HepG2 (cell line): Measurements from ENCODE around the gene MYO7A. TPM values are rescaled to one million over a fixed set of nuclear protein-coding genes. Genes with fewer than 3 reads are reported as not detected.

ENCODE experiments used
- ATRX ChIP-seq: sonication (generic); formaldehyde crosslinking; IDR thresholded peaks from 2 replicates; pipeline ENCODE4 v1.4.0; 2020; ENCODE audit warnings: missing genetic modification reagents, borderline replicate concordance
- CBX2 ChIP-seq, 2 experiments: fragments of 200-600 bp in 1 of 2; sonication (generic); formaldehyde crosslinking in 1 of 2; IDR thresholded peaks; 2 replicates each; pipeline versions ENCODE4 v1.7.0 to v1.8.1; 2018 to 2022; ENCODE audit warnings: low read depth in 2 of 2, low read length in 1 of 2, mild to moderate bottlenecking in 1 of 2, missing genetic modification reagents in 1 of 2
- EP300 ChIP-seq, 3 experiments: sonication (generic) in 1 of 3; formaldehyde crosslinking in 1 of 3; IDR thresholded peaks; 2 replicates each; pipeline versions ENCODE4 v1.5.1 to v1.6.1; 2011 to 2020; ENCODE audit warnings: low read depth in 2 of 3, low read length in 2 of 3, borderline replicate concordance in 1 of 3, improper control_type of control experiment in 1 of 3, mild to moderate bottlenecking in 1 of 3, missing genetic modification reagents in 1 of 3, moderate library complexity in 1 of 3
- HINFP ChIP-seq: sonication (generic); formaldehyde crosslinking; IDR thresholded peaks from 2 replicates; pipeline ENCODE4 v1.4.0; 2020; ENCODE audit warnings: low read depth, mild to moderate bottlenecking, missing genetic modification reagents
- IRF9 ChIP-seq: sonication (generic); formaldehyde crosslinking; IDR thresholded peaks from 2 replicates; pipeline ENCODE4 v1.8.0; 2022; ENCODE audit warnings: missing genetic modification reagents, mild to moderate bottlenecking, borderline replicate concordance
- IRX3 ChIP-seq: sonication (generic); formaldehyde crosslinking; IDR thresholded peaks from 2 replicates; pipeline ENCODE4 v1.8.1; 2023; ENCODE audit warnings: mild to moderate bottlenecking, low read depth, missing genetic modification reagents, borderline replicate concordance
- POLR2G ChIP-seq: fragments of 200-400 bp; formaldehyde crosslinking; IDR thresholded peaks from 2 replicates; pipeline ENCODE4 v1.6.1; 2018; ENCODE audit warnings: mild to moderate bottlenecking, low read depth, low read length, moderate library complexity
- PRDM10 ChIP-seq: sonication (generic); formaldehyde crosslinking; IDR thresholded peaks from 2 replicates; pipeline ENCODE4 v1.4.0; 2020; ENCODE audit warnings: low read depth, missing genetic modification reagents
- SP140L ChIP-seq: sonication (generic); formaldehyde crosslinking; IDR thresholded peaks from 2 replicates; pipeline ENCODE4 v1.4.0; 2020; ENCODE audit warnings: missing genetic modification reagents, borderline replicate concordance
- ZBTB33 ChIP-seq: sonication (generic); formaldehyde crosslinking; IDR thresholded peaks from 2 replicates; pipeline ENCODE4 v1.4.0; 2020; ENCODE audit warnings: missing genetic modification reagents
- ZHX1 ChIP-seq: sonication (generic); formaldehyde crosslinking; IDR thresholded peaks from 2 replicates; pipeline ENCODE4 v1.8.1; 2022; ENCODE audit warnings: low read depth, mild to moderate bottlenecking, missing genetic modification reagents
- ZNF256 ChIP-seq: sonication (generic); formaldehyde crosslinking; conservative IDR thresholded peaks from 2 replicates; pipeline ENCODE4 v1.4.0; 2020; ENCODE audit warnings: missing genetic modification reagents
- ZNF773 ChIP-seq: sonication (generic); formaldehyde crosslinking; IDR thresholded peaks from 2 replicates; pipeline ENCODE4 v1.4.0; 2020; ENCODE audit warnings: missing genetic modification reagents, borderline replicate concordance
- ZNF839 ChIP-seq: sonication (generic); formaldehyde crosslinking; IDR thresholded peaks from 2 replicates; pipeline ENCODE4 v1.4.0; 2020; ENCODE audit warnings: missing genetic modification reagents, mild to moderate bottlenecking, borderline replicate concordance
- polyA plus RNA-seq, 8 experiments: library from polyadenylated mRNA; depleted of rRNA in 3 of 8; stranded (reverse) in 7 of 8; unstranded in 1 of 8; fragments of >200 nt; fragmentation: Illumina TruSeq in 4 of 8; extraction: Trizol in 4 of 8; gene quantifications; 2 replicates each; pipeline versions ENCODE4 v1.2.1 to v1.2.3, GENCODE V29; 2011 to 2016; ENCODE audit warnings: low read depth in 4 of 8, missing spikeins in 1 of 8, mixed read lengths in 1 of 8; ENCODE audit not compliant: insufficient read depth in 1 of 8
- total RNA-seq, 5 experiments: library from RNA; depleted of rRNA; stranded (reverse); fragments of >200 nt; fragmentation: Illumina TruSeq; extraction: Trizol; gene quantifications; 2 replicates each; pipeline ENCODE4 v1.2.3, GENCODE V29; 2016; ENCODE audit warnings: low read depth in 1 of 5

MYO7A gene
- total and polyA plus RNA-seq, 2 of the 13 experiments (the other 11 are each of a cell fraction or from before 2014, with no cell fraction given) = 7.5 to 10.0 TPM

- no peak for TF ChIP-seq ATRX (CRISPR knock-in tag)
- peak in 1 of 2 experiments; percentile 49; a peak in 1 of 4 replicates for TF ChIP-seq EP300 (IDR thresholded peaks at IDR 0.05; ENCODE audit: low read depth in 2 of 2, low read length in 2 of 2)
- no peak; the same call in 1 of the 2 replicates for TF ChIP-seq EP300 (CRISPR knock-in tag; IDR thresholded peaks at IDR 0.05; ENCODE audit: borderline replicate concordance)
- no peak for TF ChIP-seq IRX3 (CRISPR knock-in tag)
- TF ChIP-seq ZNF256 (CRISPR knock-in tag) = no peak
- no peak for TF ChIP-seq POLR2G
- TF ChIP-seq ZHX1 = peak; percentile 76; the same call in 1 of the 2 replicates
- 0 out of 2 replicates have a peak, but pooled peaks have one; percentile 20 for TF ChIP-seq SP140L
- 0 out of 2 replicates have a peak, but pooled peaks have one; percentile 20 for TF ChIP-seq PRDM10 (CRISPR knock-in tag)
- TF ChIP-seq ZNF839 (CRISPR knock-in tag) = 0 out of 2 replicates have a peak, but pooled peaks have one; percentile 58
- no peak for TF ChIP-seq CBX2 (IDR thresholded peaks at IDR 0.05; ENCODE audit: low read depth, low read length)
- no peak for TF ChIP-seq CBX2 (CRISPR knock-in tag; IDR thresholded peaks at IDR 0.05; ENCODE audit: low read depth)
- TF ChIP-seq HINFP (CRISPR knock-in tag) = peak; percentile 76
- TF ChIP-seq ZBTB33 = no peak
- TF ChIP-seq ZNF773 (CRISPR knock-in tag) = no peak
- TF ChIP-seq IRF9 (CRISPR knock-in tag) = 0 out of 2 replicates have a peak, but pooled peaks have one; percentile 66
Observed at GRCh38 chr11:77130763-77131513, 2.9 kb downstream of the MYO7A start (continued).
